Bone marrow (tissue), 2 donors: ENCODE data around the gene OPALIN.
"Not testable (repeated sequence)": the region's sequence is repeated elsewhere in the genome, so short reads cannot be mapped to it uniquely, and the experiment has no call there.

ENCODE experiments used
- DNase-seq, 2 donors: peaks; one replicate each; lab custom pipeline; 2025; lab: John Stamatoyannopoulos, UW

The OPALIN gene

GRCh38 chr10:96338279-96338925 lies 20.4 kb downstream of the OPALIN start:
- no peak for DNase-seq

GRCh38 chr10:96337106-96337505 lies 21.7 kb downstream of the OPALIN start:
- DNase-seq = no peak

GRCh38 chr10:96334616-96335526 lies 23.9 kb downstream of the OPALIN start:
- DNase-seq = peak in 1 of 2 donors; percentile 10

- no peak for DNase-seq
These were observed 25.7 kb downstream of the OPALIN start for GRCh38 chr10:96333101-96333500.

GRCh38 chr10:96327462-96327861 lies 31.3 kb downstream of the OPALIN start:
- no peak for DNase-seq

GRCh38 chr10:96325719-96326373 lies 33.0 kb downstream of the OPALIN start:
- no peak for DNase-seq

GRCh38 chr10:96324447-96324846 lies 34.4 kb downstream of the OPALIN start:
- no peak for DNase-seq

GRCh38 chr10:96322275-96322674 lies 36.5 kb downstream of the OPALIN start:
- no peak for DNase-seq

- no peak for DNase-seq
These were observed 37.0 kb downstream of the OPALIN start for GRCh38 chr10:96321822-96322221.

- no peak for DNase-seq
These were observed 38.9 kb downstream of the OPALIN start for GRCh38 chr10:96319754-96320474.

- DNase-seq = no peak
These were observed 41.6 kb downstream of the OPALIN start for GRCh38 chr10:96317067-96317833.

GRCh38 chr10:96313344-96313743 lies 45.5 kb downstream of the OPALIN start:
- DNase-seq = no peak

- no peak for DNase-seq
These were observed 47.6 kb downstream of the OPALIN start for GRCh38 chr10:96311180-96311715.

GRCh38 chr10:96310321-96310669 lies 48.5 kb downstream of the OPALIN start:
- DNase-seq = no peak

GRCh38 chr10:96309628-96310320 lies 49.0 kb downstream of the OPALIN start:
- DNase-seq = no peak

GRCh38 chr10:96308854-96309253 lies 49.9 kb downstream of the OPALIN start:
- not testable (repeated sequence) for DNase-seq

- DNase-seq = peak in 1 of 2 donors; percentile 63
These were observed 52.3 kb downstream of the OPALIN start for GRCh38 chr10:96306516-96306915.

- DNase-seq = no peak
These were observed 53.8 kb downstream of the OPALIN start for GRCh38 chr10:96305019-96305418.

GRCh38 chr10:96304230-96304629 lies 54.6 kb downstream of the OPALIN start, which contains the start of gene DNTT:
DNTT (plus strand) TSS chr10:96304434; CDS start chr10:96304498, 64 bp downstream.
- DNase-seq = no peak

GRCh38 chr10:96301616-96302015 lies 57.2 kb downstream of the OPALIN start:
- no peak for DNase-seq
